Gastroesophageal sphincter (tissue), 4 donors: Measurements from ENCODE around the gene KHDRBS1. TPM values are rescaled to one million over a fixed set of nuclear protein-coding genes. Genes with fewer than 3 reads are reported as not detected.

Experiments
- ATAC-seq: fragments of 150-250 bp; one replicate; pipeline ENCODE4 v1.9.1; 2016; ENCODE audit warnings: mild to moderate bottlenecking, moderate library complexity
- H3K27ac ChIP-seq, 4 donors: fragments of 200-600 bp; sonication (generic) in 3 of 4; 1 replicate in 3 of 4; 2 replicates in 1 of 4; pipeline ENCODE4 v1.5.1; 2016 to 2019
- H3K27me3 ChIP-seq: fragments of 200-600 bp; sonication (generic); one replicate; pipeline ENCODE4 v1.5.1; 2019
- H3K36me3 ChIP-seq, 2 donors: fragments of 200-600 bp; sonication (generic); one replicate each; pipeline ENCODE4 v1.5.1; 2019; ENCODE audit warnings: control low read depth in 1 of 2
- H3K4me1 ChIP-seq, 3 donors: fragments of 200-600 bp; sonication (generic); 1 replicate in 2 of 3; 2 replicates in 1 of 3; pipeline ENCODE4 v1.5.1; 2016 to 2019; ENCODE audit warnings: control low read depth in 2 of 3
- H3K4me3 ChIP-seq, 2 donors: fragments of 200-600 bp; sonication (generic); one replicate each; pipeline ENCODE4 v1.5.1; 2019; ENCODE audit warnings: mild to moderate bottlenecking in 1 of 2, moderate library complexity in 1 of 2
- H3K9me3 ChIP-seq, 3 donors: fragments of 200-600 bp; sonication (generic); one replicate each; pipeline ENCODE4 v1.5.1; 2017 to 2019; ENCODE audit warnings: control low read depth in 2 of 3
- EP300 ChIP-seq: sonication (generic); formaldehyde crosslinking; IDR thresholded peaks from one replicate; pipeline ENCODE4 v1.6.1; 2017; ENCODE audit warnings: antibody characterized with exemption, mild to moderate bottlenecking
- POLR2A ChIP-seq, 2 donors: fragments of 450-650 bp; IDR thresholded peaks; one replicate each; pipeline ENCODE4 v1.6.1; 2017; ENCODE audit warnings: antibody characterized with exemption in 2 of 2, mild to moderate bottlenecking in 2 of 2, moderate library complexity in 1 of 2
- POLR2AphosphoS5 ChIP-seq: sonication (generic); formaldehyde crosslinking; IDR thresholded peaks from one replicate; pipeline ENCODE4 v1.6.1; 2017; ENCODE audit warnings: antibody characterized with exemption
- WGBS, 2 donors: methylation state at CpG; one replicate each; pipeline ENCODE4 v1.1.5; 2018; ENCODE audit warnings: low coverage in 1 of 2; 5-methylcytosine and 5-hydroxymethylcytosine counted together
- total RNA-seq, 4 donors: library from RNA; depleted of rRNA; stranded (reverse); fragments of >200 nt; gene quantifications; one replicate each; pipeline ENCODE4 v1.1.0, GENCODE V29; 2016
- TF ChIP-seq, protein P1 (sequence below), 4 experiments: fragments of 200-600 bp in 2 of 4; fragments of 450-650 bp in 2 of 4; sonication (generic) in 1 of 4; IDR thresholded peaks; one replicate each; pipeline ENCODE4 v1.5.1; 2017 to 2019; ENCODE audit warnings: antibody characterized with exemption in 4 of 4, mild to moderate bottlenecking in 2 of 4, moderate library complexity in 2 of 4

Gene KHDRBS1
- total RNA-seq, 4 donors from 2014 or later, result 59.1 to 89.3 (median 64.8) TPM

- TF ChIP-seq EP300 (no peak), POLR2AphosphoS5 (no peak), POLR2A (IDR thresholded peaks at IDR 0.05) (no peak)
- TF ChIP-seq, protein P1, sequence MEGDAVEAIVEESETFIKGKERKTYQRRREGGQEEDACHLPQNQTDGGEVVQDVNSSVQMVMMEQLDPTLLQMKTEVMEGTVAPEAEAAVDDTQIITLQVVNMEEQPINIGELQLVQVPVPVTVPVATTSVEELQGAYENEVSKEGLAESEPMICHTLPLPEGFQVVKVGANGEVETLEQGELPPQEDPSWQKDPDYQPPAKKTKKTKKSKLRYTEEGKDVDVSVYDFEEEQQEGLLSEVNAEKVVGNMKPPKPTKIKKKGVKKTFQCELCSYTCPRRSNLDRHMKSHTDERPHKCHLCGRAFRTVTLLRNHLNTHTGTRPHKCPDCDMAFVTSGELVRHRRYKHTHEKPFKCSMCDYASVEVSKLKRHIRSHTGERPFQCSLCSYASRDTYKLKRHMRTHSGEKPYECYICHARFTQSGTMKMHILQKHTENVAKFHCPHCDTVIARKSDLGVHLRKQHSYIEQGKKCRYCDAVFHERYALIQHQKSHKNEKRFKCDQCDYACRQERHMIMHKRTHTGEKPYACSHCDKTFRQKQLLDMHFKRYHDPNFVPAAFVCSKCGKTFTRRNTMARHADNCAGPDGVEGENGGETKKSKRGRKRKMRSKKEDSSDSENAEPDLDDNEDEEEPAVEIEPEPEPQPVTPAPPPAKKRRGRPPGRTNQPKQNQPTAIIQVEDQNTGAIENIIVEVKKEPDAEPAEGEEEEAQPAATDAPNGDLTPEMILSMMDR (IDR thresholded peaks at IDR 0.05), result no peak
- 67 to 78% methylated on average over 3 to 4 of the region's 4 CpGs for WGBS, 2 donors
- Histone ChIP-seq H3K9me3 (no peaks in the 10 kb centered on the region), H3K27me3 (no peaks in the 10 kb centered on the region), H3K36me3 (no peaks in the 10 kb centered on the region), H3K4me3 (no peak overlapping the region), H3K27ac (no peak overlapping the region), H3K4me1 (peaks cover 0 to 16% (median 5%) of the 10 kb centered on the region in 3 donors)
- no peak for ATAC-seq
Observed at GRCh38 chr1:31978843-31979400, 34.7 kb upstream of the KHDRBS1 start.

DNA sequence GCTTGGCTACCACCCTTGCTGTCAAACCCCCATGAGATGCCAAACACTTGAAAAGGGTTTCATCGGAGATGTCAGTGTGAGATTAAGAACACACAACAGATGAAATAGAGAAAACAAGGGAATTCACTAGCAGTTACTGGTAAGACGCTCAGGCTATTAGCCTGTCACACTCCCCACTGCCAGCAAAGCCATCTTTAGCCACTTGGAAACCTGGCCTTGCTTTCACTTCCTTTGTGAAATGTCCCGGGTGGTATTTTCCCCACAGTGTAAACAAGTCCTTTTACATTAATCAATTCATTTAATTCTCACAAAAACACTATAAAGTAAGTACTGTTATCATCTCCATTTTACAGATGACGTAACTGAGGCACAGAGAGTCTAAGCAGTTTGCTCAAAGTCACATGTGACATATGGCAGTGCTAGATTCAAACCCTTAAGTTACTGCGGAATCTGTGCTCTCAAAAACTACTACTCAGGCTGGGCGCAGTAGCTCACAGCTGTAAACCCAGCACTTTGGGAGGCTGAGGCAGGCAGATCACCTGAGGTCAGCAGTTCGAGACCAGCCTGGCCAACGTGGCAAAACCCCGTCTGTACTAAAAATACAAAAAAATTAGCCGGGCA, 32.7 kb upstream of the KHDRBS1 start:
- 74 to 80% methylated on average over 5 to 7 of the region's 10 CpGs for WGBS, 2 donors
- ATAC-seq, result no peak
- no peak overlapping the region for H3K4me3 ChIP-seq
- no peaks in the 10 kb centered on the region for H3K9me3 ChIP-seq
- H3K27me3 ChIP-seq, result no peaks in the 10 kb centered on the region
- H3K27ac ChIP-seq, result no peak overlapping the region
- peaks cover 0 to 29% (median 13%) of the 10 kb centered on the region in 3 donors for H3K4me1 ChIP-seq
- TF ChIP-seq POLR2AphosphoS5 (no peak), EP300 (no peak), POLR2A (IDR thresholded peaks at IDR 0.05) (no peak)
- TF ChIP-seq, protein P1 (IDR thresholded peaks at IDR 0.05), result no peak
- no peaks in the 10 kb centered on the region for H3K36me3 ChIP-seq

DNA sequence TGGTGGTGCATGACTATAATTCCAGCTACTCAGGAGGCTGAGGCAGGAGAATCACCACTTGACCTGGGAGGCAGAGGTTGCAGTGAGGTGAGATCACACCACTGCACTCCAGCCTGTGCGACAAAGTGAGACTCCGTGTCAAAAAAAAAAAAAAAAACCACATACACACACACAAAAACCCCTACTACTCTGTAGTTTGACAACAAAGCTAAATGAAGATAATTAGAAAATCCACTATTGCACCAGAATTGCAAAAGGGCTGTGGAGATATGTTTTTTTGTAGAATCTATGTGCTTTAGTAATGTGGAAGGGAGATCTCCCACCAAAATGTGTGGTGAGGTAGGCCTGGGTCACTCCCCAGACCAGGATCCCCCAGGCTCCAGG, 32.2 kb upstream of the KHDRBS1 start:
- Histone ChIP-seq H3K27me3 (no peaks in the 10 kb centered on the region), H3K4me3 (no peak overlapping the region), H3K4me1 (peaks cover 0 to 29% (median 13%) of the 10 kb centered on the region in 3 donors), H3K36me3 (no peaks in the 10 kb centered on the region), H3K9me3 (no peaks in the 10 kb centered on the region), H3K27ac (no peak overlapping the region)
- ATAC-seq, result no peak
- WGBS, 2 donors, result 63 to 79% methylated on average over 2 of the region's 2 CpGs
- no peak for TF ChIP-seq POLR2A (IDR thresholded peaks at IDR 0.05)
- TF ChIP-seq POLR2AphosphoS5, result no peak
- TF ChIP-seq EP300, result no peak
- TF ChIP-seq, protein P1 (IDR thresholded peaks at IDR 0.05), result no peak

- ATAC-seq, result no peak
- TF ChIP-seq EP300, result no peak
- TF ChIP-seq POLR2A (IDR thresholded peaks at IDR 0.05), result no peak
- TF ChIP-seq POLR2AphosphoS5, result no peak
- TF ChIP-seq, protein P1 (IDR thresholded peaks at IDR 0.05), result no peak
- Histone ChIP-seq H3K4me1 (peaks cover 0 to 25% (median 11%) of the 10 kb centered on the region in 3 donors), H3K27me3 (no peaks in the 10 kb centered on the region), H3K27ac (no peak overlapping the region), H3K4me3 (no peak overlapping the region), H3K36me3 (no peaks in the 10 kb centered on the region), H3K9me3 (no peaks in the 10 kb centered on the region)
- 32% methylated on average over 3 of the region's 3 CpGs; no CpG with 5 or more reads in 1 of the 2 donors for WGBS, 2 donors
Observed at GRCh38 chr1:31981972-31982371, 31.7 kb upstream of the KHDRBS1 start.
